HG03064 (cell line): ENCODE results near the gene CEP68.
A peak's percentile ranks its signal among the peaks of the same experiment; 100 is the strongest.
"Not testable (repeated sequence)": the region's sequence is repeated elsewhere in the genome, so short reads cannot be mapped to it uniquely, and the experiment has no call there.

Source experiments
- ATAC-seq: cut with Tn5 transposase; IDR thresholded peaks from one replicate; pipeline ENCODE4 v1.9.1; 2021; ENCODE audit warnings: low read depth; ENCODE audit not compliant: unreplicated experiment

CEP68 gene

DNA sequence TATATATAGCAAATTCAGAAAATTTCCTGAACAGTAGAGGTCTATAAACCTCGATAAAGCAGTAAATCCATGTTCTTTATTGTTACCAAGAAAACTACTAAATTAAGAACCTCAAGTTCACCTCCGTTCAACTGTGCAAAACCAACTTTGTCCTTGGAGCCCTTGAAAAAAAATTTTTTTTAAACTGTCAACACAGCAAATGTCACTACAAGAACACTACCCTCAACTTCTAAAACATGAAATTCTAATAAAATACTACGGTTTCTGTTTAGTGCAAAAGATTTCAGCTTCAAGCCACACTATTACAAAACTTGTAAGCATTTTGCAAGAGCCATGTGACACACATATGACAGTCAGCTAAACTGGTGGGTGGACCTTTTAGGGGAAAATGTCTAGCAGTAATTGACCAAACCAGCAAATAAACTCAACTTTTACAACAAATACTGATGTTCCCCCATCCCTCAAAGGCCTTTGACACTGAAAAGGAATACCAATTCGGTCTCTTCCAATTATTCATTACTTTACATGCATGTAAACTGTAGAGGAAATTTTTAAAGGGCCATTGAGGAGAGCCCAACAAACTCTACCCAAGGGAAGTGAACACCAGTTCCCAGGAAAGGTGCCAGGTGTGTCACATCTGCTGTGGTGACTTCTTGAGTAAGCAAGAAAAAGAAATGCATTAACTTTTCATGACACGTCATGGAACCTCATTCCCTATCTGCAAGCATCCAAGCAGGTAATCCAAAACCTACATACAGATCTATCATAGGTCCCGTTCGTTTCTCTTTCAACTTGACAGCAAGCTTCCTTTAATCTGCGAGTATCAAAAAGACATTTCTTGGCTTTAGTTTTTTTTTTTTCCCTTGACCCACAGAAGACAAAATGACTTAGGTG is 72.3 kb downstream of the CEP68 start:
- no peak for ATAC-seq

DNA sequence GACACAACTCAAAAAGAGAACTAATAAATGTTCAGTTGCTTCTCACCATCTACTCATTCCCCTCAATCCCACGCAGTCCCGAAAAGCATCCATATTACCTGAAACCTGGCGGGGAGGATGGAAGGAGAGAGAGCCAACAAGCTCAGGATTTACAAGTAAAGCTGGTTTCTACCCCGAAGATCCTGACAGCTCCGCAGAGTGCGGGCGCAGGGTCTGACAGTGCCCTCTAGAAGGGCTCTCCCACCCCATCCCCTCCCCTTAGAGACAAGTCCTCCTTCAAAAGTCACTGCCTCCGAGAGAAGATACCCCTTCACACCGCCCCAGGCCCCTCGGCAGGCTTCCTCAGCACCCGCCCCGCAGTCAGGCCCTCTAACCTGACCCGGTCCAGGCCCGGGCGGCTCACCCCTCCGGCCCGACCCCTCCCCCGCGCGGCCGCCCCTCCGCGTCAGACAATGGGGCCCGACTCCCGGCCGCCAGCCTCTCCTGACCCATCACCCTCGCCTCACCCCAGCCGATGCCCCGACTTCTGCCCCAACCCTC is 73.1 kb downstream of the CEP68 start:
- ATAC-seq = no peak

- peak; percentile 97 for ATAC-seq
These were observed 73.8 kb downstream of the CEP68 start, which contains the start of gene RAB1A for GRCh38 chr2:65129826-65130663. TSS of gene RAB1A (minus strand) at chr2:65130106. CDS start at chr2:65129915, 191 bp downstream.

- peak; percentile 28 for ATAC-seq
These were observed 74.5 kb downstream of the CEP68 start for GRCh38 chr2:65130664-65131175.

- ATAC-seq = not testable (repeated sequence)
These were observed 76.7 kb downstream of the CEP68 start for GRCh38 chr2:65132930-65133329.

- ATAC-seq = no peak
These were observed 77.4 kb downstream of the CEP68 start for GRCh38 chr2:65133626-65134025.

GRCh38 chr2:65134158-65134557 is 77.9 kb downstream of the CEP68 start:
- ATAC-seq = no peak

- ATAC-seq = no peak
These were observed 80.0 kb downstream of the CEP68 start for GRCh38 chr2:65136253-65136652.
